Stimulated activated CD4-positive, alpha-beta T cell treated with anti-CD3 and anti-CD28 coated beads, Interleukin-2, amount 100 ng/mL, for 4 hours (primary cell): Measurements from ENCODE around the gene MAPK7.

Experiments used
- DNase-seq: peaks from one replicate; pipeline ENCODE4 v3.0.0-alpha.2; 2020; ENCODE audit warnings: low read depth

MAPK7 gene

DNA sequence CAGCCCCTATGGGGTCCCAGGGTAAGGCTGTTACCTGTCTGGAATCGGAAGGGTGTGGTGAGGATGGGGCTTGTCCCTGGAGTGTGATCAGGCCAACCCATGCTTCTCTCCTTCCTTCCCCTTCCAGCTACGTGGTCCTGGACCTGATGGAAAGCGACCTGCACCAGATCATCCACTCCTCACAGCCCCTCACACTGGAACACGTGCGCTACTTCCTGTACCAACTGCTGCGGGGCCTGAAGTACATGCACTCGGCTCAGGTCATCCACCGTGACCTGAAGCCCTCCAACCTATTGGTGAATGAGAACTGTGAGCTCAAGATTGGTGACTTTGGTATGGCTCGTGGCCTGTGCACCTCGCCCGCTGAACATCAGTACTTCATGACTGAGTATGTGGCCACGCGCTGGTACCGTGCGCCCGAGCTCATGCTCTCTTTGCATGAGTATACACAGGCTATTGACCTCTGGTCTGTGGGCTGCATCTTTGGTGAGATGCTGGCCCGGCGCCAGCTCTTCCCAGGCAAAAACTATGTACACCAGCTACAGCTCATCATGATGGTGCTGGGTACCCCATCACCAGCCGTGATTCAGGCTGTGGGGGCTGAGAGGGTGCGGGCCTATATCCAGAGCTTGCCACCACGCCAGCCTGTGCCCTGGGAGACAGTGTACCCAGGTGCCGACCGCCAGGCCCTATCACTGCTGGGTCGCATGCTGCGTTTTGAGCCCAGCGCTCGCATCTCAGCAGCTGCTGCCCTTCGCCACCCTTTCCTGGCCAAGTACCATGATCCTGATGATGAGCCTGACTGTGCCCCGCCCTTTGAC lies 2.4 kb downstream of the MAPK7 start:
- no peak for DNase-seq

DNA sequence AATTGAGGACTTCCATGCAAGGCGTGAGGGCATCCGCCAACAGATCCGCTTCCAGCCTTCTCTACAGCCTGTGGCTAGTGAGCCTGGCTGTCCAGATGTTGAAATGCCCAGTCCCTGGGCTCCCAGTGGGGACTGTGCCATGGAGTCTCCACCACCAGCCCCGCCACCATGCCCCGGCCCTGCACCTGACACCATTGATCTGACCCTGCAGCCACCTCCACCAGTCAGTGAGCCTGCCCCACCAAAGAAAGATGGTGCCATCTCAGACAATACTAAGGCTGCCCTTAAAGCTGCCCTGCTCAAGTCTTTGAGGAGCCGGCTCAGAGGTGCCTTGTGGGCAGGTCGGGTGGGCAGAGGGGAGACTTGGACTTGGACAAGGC lies 3.1 kb downstream of the MAPK7 start:
- no peak for DNase-seq

DNA sequence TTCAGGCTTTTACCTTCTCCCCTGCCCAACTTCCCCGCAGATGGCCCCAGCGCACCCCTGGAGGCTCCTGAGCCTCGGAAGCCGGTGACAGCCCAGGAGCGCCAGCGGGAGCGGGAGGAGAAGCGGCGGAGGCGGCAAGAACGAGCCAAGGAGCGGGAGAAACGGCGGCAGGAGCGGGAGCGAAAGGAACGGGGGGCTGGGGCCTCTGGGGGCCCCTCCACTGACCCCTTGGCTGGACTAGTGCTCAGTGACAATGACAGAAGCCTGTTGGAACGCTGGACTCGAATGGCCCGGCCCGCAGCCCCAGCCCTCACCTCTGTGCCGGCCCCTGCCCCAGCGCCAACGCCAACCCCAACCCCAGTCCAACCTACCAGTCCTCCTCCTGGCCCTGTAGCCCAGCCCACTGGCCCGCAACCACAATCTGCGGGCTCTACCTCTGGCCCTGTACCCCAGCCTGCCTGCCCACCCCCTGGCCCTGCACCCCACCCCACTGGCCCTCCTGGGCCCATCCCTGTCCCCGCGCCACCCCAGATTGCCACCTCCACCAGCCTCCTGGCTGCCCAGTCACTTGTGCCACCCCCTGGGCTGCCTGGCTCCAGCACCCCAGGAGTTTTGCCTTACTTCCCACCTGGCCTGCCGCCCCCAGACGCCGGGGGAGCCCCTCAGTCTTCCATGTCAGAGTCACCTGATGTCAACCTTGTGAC lies 3.6 kb downstream of the MAPK7 start:
- DNase-seq, result no peak

DNA sequence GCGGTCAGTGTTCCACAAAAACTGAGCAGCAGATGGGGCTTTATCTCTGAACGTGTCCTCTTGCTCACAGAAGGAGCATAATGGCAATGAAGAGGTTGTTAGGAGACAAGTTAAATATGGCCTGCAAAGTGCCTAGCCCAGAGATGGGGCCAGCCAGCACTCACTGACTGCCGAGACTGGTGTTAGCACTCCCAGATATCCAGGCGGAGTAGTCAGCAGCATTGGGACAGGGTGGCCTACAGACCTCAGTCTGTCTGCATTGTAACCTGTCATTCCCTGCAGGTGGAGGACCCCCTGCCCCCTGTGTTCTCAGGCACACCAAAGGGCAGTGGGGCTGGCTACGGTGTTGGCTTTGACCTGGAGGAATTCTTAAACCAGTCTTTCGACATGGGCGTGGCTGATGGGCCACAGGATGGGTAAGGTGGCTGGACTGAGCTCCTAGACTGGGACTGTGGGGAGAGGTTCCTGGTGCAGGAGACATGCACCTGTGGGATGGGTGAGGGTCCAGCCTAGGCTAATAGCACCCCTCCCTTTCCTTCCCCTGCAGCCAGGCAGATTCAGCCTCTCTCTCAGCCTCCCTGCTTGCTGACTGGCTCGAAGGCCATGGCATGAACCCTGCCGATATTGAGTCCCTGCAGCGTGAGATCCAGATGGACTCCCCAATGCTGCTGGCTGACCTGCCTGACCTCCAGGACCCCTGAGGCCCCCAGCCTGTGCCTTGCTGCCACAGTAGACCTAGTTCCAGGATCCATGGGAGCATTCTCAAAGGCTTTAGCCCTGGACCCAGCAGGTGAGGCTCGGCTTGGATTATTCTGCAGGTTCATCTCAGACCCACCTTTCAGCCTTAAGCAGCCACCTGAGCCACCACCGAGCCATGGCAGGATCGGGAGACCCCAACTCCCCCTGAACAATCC lies 4.5 kb downstream of the MAPK7 start:
- DNase-seq, result no peak

- DNase-seq, result no peak
These were observed 5.6 kb downstream of the MAPK7 start for GRCh38 chr17:19383681-19384470.

DNA sequence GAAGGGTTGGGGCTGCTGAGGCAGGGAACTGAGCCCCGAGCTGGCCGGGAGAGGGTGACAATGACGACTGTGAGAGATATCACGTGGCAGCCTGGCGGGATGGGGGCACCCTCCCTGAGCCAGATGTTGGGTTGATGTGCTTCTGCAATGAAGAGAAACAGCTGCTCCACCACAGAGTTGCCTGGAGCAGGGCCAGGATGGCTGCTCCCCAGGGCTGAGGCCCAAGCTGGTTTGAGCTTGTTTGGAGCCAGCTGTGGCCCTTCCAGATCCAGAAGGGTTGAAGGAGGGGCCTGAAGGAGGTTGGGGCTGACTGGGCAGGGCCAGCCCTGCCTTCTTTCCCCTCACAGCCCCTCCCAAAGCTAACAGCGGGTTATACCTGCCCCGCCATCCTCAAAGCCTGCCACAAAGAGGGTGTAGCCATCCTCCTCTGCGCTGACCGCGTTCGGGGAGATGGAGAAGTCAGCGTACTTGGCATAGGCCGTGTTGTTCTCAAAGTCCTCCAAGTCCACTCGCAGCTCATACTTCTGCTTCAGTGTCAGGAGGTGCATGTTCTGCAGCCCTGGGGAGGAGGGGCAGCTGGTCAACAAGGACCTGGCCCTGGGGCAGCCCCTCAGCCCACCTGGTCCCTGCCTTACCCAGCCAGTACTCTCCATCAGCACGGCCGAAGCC lies 6.6 kb downstream of the MAPK7 start:
- DNase-seq, result no peak

GRCh38 chr17:19385521-19385983 lies 7.3 kb downstream of the MAPK7 start:
- no peak for DNase-seq

DNA sequence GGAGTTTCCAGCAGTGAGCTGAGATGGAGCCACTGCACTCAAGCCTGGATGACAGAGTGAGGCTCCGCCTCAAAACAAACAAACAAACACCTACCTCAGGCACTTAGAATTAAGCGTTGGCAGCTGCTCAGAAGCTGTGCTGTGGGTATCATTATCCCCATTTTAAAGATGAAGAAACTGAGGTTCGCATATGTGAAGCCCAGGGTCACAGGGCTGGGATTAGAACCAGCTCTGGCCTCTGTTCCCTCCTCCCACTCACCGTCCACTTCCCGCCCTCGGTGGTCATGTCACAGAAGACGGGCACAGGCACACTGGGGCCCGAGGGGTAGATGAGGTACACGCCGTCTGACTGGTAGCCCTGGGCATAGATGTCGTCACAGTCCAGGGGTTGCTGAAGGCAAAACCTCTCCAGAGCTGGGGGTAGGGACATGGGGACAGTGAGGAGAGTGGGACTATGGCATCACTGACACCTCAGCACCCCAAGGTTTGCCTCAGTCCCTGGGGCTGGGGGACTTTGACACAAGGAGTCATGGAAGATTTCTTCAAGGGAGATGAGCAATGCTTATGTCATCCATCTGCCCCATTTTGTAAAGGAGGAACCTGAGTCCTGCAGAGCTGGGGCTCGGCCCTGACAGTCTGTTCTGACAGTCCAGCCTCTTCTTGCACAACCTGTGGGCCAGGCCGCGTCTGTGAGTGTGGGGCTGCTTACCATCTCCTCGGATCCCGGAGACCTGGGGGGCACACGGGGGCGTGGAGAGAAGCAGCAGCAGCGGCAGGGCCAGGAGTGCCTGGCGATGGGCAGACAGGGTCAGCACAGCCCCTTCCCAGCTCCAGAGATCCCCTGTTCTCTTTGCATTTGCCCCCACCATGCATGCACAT lies 8.0 kb downstream of the MAPK7 start:
- no peak for DNase-seq

DNA sequence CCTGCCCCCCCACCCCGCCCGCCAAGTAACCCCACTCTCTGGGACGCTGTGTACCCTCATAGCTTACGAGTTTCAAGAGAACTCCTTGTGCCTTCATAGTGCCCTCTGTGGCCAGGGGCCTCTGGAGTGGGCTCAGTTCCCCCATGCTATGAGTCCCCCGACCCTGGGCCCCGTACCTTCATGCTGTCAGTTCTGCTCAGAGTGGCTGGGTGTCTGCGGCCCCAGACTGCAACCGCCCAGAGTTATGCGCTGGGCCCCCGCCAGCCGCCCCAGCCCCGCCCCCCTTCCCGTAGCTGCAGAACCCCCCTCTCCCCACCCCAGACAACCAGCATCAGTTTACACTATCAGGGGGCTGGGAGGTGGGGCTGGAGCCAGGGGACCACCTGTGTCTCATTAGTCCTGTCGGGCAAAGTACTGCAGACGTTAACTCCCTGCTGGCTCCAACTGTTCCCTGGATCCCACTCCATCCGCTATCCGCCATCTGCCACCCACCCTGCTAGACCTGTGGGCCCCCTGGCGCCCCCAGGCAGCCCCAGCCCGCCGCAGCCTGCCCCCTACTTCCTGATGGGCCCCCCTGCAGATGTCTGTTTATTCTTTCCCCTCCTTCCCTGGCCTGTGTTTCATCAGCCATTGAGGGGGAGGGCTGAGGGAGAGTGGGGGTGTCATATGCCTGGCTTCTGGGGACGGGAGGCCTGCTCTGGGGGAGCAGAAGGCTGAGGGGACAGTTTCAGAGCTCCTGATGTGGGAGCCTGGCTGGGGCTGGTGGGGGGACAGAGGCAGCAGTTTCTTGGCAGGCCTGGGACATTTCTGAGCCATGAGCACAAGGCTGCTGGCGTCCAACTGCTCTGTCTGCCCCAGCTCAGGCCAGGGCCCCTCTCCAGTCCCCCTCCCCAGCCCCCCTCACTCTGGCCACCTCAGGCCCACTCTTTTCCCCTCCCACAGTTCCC lies 8.9 kb downstream of the MAPK7 start, which contains the start of gene MFAP4:
MFAP4 (minus strand) TSS at position 217 of the 947 bp plus-strand sequence; CDS start at position 182, 35 bp downstream.
- DNase-seq, result no peak

DNA sequence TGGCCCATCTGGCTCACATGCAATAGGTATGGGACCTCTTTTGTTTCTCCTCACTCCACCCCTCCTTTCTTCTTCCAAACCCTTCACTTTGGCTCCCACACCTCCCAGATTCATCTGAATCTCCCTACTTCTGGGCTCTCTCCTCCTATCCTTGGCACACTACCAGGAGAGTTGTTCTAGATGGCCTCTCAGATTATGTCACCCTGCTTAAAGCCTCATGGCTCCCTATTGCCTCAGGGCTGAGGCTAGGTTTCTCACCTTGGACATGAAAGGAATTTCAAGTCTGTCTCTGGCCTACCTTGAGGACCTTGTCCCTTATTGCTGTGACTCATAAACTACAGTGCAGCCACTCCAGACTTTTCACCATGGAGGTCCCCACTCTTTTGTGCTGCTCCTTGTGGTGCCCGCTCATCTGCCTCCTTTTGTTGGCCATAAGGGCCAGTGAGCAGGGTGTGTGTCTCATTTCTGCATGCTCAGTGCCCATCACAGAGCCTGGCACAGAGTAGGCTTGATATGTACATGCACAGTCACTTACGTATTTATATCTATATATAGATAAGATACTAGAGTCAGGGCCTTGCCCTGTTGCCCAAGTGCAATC lies 9.7 kb downstream of the MAPK7 start:
- DNase-seq, result no peak

- no peak for DNase-seq
These were observed 10.8 kb downstream of the MAPK7 start for GRCh38 chr17:19388791-19389785.

DNA sequence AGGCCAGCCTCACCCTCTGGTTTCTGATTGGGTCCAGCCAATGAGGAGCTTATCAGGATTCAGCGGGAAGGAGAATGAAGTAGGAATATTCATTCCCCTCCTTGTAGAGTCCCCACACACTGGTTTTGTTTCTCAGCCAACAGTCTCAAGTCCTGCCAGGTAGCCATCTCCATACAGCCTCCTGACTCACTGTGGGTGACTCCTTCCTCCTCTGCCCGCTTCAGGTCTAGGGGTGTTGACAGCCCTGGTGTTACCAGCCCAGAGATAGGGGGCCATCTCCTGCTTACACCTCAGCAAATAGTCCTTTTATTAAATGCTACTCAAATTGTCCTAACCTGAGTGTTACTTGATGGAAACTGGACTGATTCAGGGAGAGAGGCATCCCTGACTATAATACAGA lies 12.7 kb downstream of the MAPK7 start:
- no peak for DNase-seq

DNA sequence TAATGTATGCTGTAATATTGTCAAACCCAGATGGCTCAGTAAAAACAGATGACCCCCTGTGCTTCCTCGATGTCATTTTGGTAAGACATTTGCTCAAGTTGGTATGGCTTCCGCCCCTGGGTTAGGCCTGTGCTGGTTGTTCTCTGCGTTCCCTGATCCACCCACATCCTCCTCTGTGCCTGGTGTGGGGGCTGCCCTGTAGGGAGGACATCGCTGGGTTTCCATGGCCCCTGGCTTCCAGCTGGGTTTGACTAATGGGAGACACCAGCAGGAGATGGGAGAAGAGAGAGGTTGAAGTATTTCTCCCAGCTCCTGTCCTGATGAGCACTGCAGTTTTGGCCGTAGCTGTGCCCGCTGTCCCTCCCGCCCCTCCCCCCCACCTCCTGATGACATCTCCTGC lies 13.1 kb downstream of the MAPK7 start:
- no peak for DNase-seq

- no peak for DNase-seq
These were observed 14.0 kb downstream of the MAPK7 start for GRCh38 chr17:19392303-19392702.

- DNase-seq, result no peak
These were observed 19.3 kb downstream of the MAPK7 start for GRCh38 chr17:19397556-19398041.

GRCh38 chr17:19398301-19399181 lies 20.2 kb downstream of the MAPK7 start:
- DNase-seq, result no peak
